PC-9 (cell line): ENCODE results near the gene PROSER2. TPM values are rescaled to one million over a fixed set of nuclear protein-coding genes. Genes with fewer than 3 reads are reported as not detected.

Experiments
- BruUV-seq: library from RNA; stranded (reverse); fragments of 400-500 nt; replicated peaks from 2 replicates; lab custom pipeline; 2021; lab: Mats Ljungman, UMichigan
- CTCF ChIA-PET: fragments of 300-600 bp; sonication (Branson Sonifier 250); formaldehyde crosslinking; loops from one replicate; lab custom pipeline; 2022; ENCODE audit warnings: antibody characterized with exemption; lab: Charles Lee
- POLR2A ChIA-PET: fragments of 300-600 bp; sonication (Branson Sonifier 250); formaldehyde crosslinking; loops from one replicate; lab custom pipeline; 2022; ENCODE audit warnings: antibody characterized with exemption; ENCODE audit not compliant: unreplicated experiment; lab: Charles Lee
- DNase-seq, 2 experiments: peaks; one replicate each; pipeline versions ENCODE4 v3.0.0 to v3.0.0-alpha.2; 2015 to 2022; ENCODE audit warnings: mixed read lengths in 1 of 2
- H2AFZ ChIP-seq: fragments of 200-600 bp; sonication (generic); 2 replicates; pipeline ENCODE4 v1.8.1; 2017; ENCODE audit warnings: antibody characterized with exemption
- H3F3A ChIP-seq: fragments of 200-600 bp; sonication (generic); 2 replicates; pipeline ENCODE4 v1.8.1; 2017; ENCODE audit warnings: antibody characterized with exemption, mild to moderate bottlenecking, low read depth; ENCODE audit not compliant: insufficient read depth
- H3K27ac ChIP-seq: fragments of 200-600 bp; sonication (generic); 2 replicates; pipeline ENCODE4 v1.6.1; 2016; ENCODE audit warnings: mixed run types
- H3K27me3 ChIP-seq: fragments of 200-600 bp; sonication (generic); 2 replicates; pipeline ENCODE4 v1.6.1; 2016; ENCODE audit warnings: low read depth, mixed run types; ENCODE audit not compliant: insufficient read depth
- H3K36me3 ChIP-seq: fragments of 200-600 bp; sonication (generic); 2 replicates; pipeline ENCODE4 v1.6.1; 2016; ENCODE audit warnings: low read depth, mixed run types
- H3K4me1 ChIP-seq: fragments of 200-600 bp; sonication (generic); replicated peaks from 2 replicates; pipeline ENCODE4 v1.6.1; 2016; ENCODE audit warnings: mixed run types; ENCODE audit not compliant: insufficient read depth
- H3K4me2 ChIP-seq: fragments of 200-600 bp; sonication (generic); 2 replicates; pipeline ENCODE4 v1.6.1; 2017; ENCODE audit warnings: mixed run types
- H3K4me3 ChIP-seq: fragments of 200-600 bp; sonication (generic); 2 replicates; pipeline ENCODE4 v1.6.1; 2016; ENCODE audit warnings: mixed run types
- H3K79me2 ChIP-seq: fragments of 200-600 bp; sonication (generic); 2 replicates; pipeline ENCODE4 v1.6.1; 2017; ENCODE audit warnings: low read depth, mixed run types
- H3K9me2 ChIP-seq: fragments of 200-600 bp; sonication (generic); 2 replicates; pipeline ENCODE4 v1.8.1; 2017; ENCODE audit warnings: mild to moderate bottlenecking; ENCODE audit not compliant: insufficient read depth
- H3K9me3 ChIP-seq: fragments of 200-600 bp; sonication (generic); 2 replicates; pipeline ENCODE4 v1.8.1; 2016; ENCODE audit warnings: low read depth; ENCODE audit not compliant: insufficient read depth
- H4K20me1 ChIP-seq: fragments of 200-600 bp; sonication (generic); 2 replicates; pipeline ENCODE4 v1.8.1; 2017; ENCODE audit not compliant: insufficient read depth
- CTCF ChIP-seq: fragments of 200-600 bp; sonication (generic); conservative IDR thresholded peaks from 2 replicates; pipeline ENCODE4 v1.6.1; 2017; ENCODE audit warnings: mixed run types, antibody characterized with exemption, mild to moderate bottlenecking, moderate library complexity
- EZH2 ChIP-seq: fragments of 200-600 bp; sonication (generic); IDR thresholded peaks from 2 replicates; pipeline ENCODE4 v1.8.0; 2017; ENCODE audit warnings: antibody characterized with exemption, low read depth
- intact Hi-C: fragments of 100-400 bp; cut with micrococcal nuclease; formaldehyde crosslinking; loops from one replicate; pipeline ENCODE4 v1.10.0; 2022; ENCODE audit not compliant: unreplicated experiment
- total RNA-seq: library from RNA; stranded (reverse); gene quantifications from 2 replicates; pipeline ENCODE4 v1.2.3, GENCODE V29; 2021

Gene PROSER2
- total RNA-seq, 1 experiment from 2014 or later = 66.6 TPM

DNA sequence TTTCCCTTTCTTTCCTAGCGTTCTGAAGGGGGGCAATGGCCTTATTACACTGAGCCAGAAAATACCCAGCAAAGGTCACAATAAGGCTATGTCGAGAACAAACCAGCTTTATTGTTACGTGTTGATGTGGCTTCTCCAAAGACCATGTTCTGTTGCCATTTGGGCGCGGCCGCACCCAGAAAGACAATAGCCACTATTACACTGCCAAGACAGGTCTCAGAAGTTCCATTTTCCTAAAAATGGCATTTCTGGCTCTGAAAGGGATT is 77.8 kb downstream of the PROSER2 start:
- Histone ChIP-seq H3K4me1 (peaks cover 33% of the 10 kb centered on the region), H3K27me3 (no peaks in the 10 kb centered on the region), H3K4me2 (no peak overlapping the region), H3F3A (peaks cover 18% of the 10 kb centered on the region), H3K36me3 (no peaks in the 10 kb centered on the region), H3K9me3 (no peaks in the 10 kb centered on the region), H2AFZ (no peak overlapping the region), H3K4me3 (no peak overlapping the region), H3K9me2 (no peaks in the 10 kb centered on the region), H3K27ac (no peak overlapping the region), H3K79me2 (no peaks in the 10 kb centered on the region), H4K20me1 (no peaks in the 10 kb centered on the region)
- POLR2A ChIA-PET = no interaction called here
- DNase-seq = no peak
- CTCF ChIA-PET = no interaction called here
- TF ChIP-seq CTCF (no peak), EZH2 (no peak)
- no TSS peak for BruUV-seq
- intact Hi-C loops = no loop called here

- BruUV-seq = no TSS peak
- TF ChIP-seq CTCF = no peak
- no peak for TF ChIP-seq EZH2
- no peaks in the 10 kb centered on the region for H3K9me2 ChIP-seq
- peaks cover 32% of the 10 kb centered on the region for H3K4me1 ChIP-seq
- intact Hi-C loops = no loop called here
- no peaks in the 10 kb centered on the region for H3K27me3 ChIP-seq
- H3K9me3 ChIP-seq = no peaks in the 10 kb centered on the region
- no peak for DNase-seq
- no peak overlapping the region for H3K27ac ChIP-seq
- CTCF ChIA-PET = no interaction called here
- H3K4me3 ChIP-seq = no peak overlapping the region
- no peaks in the 10 kb centered on the region for H4K20me1 ChIP-seq
- no peaks in the 10 kb centered on the region for H3K36me3 ChIP-seq
- no peak overlapping the region for H3K4me2 ChIP-seq
- no peak overlapping the region for H2AFZ ChIP-seq
- peaks cover 18% of the 10 kb centered on the region for H3F3A ChIP-seq
- POLR2A ChIA-PET = no interaction called here
- no peaks in the 10 kb centered on the region for H3K79me2 ChIP-seq
Observed at GRCh38 chr10:11901454-11901832, 78.3 kb downstream of the PROSER2 start.

GRCh38 chr10:11901833-11902475 is 78.8 kb downstream of the PROSER2 start:
- Histone ChIP-seq H3K9me3 (no peaks in the 10 kb centered on the region), H3K79me2 (no peaks in the 10 kb centered on the region), H4K20me1 (no peaks in the 10 kb centered on the region), H3K4me2 (no peak overlapping the region), H3K36me3 (no peaks in the 10 kb centered on the region), H3K9me2 (no peaks in the 10 kb centered on the region), H2AFZ (no peak overlapping the region), H3K27me3 (no peaks in the 10 kb centered on the region), H3F3A (peaks cover 18% of the 10 kb centered on the region), H3K4me3 (no peak overlapping the region), H3K4me1 (peaks cover 27% of the 10 kb centered on the region), H3K27ac (no peak overlapping the region)
- intact Hi-C loops = no loop called here
- TF ChIP-seq CTCF (no peak), EZH2 (no peak)
- BruUV-seq = no TSS peak
- POLR2A ChIA-PET = no interaction called here
- DNase-seq = no peak
- CTCF ChIA-PET = no interaction called here
